GM12873 (cell line): ENCODE data around the gene ATP9A.

Source experiments
- TF ChIP-seq, protein P1 (sequence below): IDR thresholded peaks from 2 replicates; pipeline ENCODE4 v1.5.1; 2012; ENCODE audit warnings: low read depth, mild to moderate bottlenecking, moderate library complexity, low read length, control low read depth; ENCODE audit not compliant: insufficient read depth; ENCODE audit errors: missing control alignments

Gene ATP9A

GRCh38 chr20:51602131-51602530, 166.1 kb downstream of the ATP9A start:
- TF ChIP-seq, protein P1, sequence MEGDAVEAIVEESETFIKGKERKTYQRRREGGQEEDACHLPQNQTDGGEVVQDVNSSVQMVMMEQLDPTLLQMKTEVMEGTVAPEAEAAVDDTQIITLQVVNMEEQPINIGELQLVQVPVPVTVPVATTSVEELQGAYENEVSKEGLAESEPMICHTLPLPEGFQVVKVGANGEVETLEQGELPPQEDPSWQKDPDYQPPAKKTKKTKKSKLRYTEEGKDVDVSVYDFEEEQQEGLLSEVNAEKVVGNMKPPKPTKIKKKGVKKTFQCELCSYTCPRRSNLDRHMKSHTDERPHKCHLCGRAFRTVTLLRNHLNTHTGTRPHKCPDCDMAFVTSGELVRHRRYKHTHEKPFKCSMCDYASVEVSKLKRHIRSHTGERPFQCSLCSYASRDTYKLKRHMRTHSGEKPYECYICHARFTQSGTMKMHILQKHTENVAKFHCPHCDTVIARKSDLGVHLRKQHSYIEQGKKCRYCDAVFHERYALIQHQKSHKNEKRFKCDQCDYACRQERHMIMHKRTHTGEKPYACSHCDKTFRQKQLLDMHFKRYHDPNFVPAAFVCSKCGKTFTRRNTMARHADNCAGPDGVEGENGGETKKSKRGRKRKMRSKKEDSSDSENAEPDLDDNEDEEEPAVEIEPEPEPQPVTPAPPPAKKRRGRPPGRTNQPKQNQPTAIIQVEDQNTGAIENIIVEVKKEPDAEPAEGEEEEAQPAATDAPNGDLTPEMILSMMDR: no peak

DNA sequence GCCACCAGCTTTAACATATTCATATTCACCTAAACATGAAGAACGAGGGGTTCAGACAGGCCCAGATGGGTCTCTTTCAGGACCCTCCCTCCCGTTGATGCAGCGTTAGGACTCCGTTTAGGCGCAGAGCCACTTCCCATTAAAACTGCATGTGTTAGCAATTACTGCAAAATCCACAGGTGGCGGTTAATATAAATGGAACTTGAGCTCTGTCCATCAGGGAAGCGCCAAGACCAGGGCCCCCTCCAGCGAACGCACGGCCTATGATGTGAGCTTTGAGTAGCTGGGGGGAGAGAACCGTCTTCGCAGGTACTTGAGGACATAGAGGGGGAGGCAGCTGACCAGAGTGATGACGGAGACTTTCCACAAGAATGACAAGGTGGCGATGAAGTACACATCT, 167.2 kb downstream of the ATP9A start:
- TF ChIP-seq, protein P1: no peak

- TF ChIP-seq, protein P1: no peak
These were observed 168.2 kb downstream of the ATP9A start for GRCh38 chr20:51600016-51600420.

GRCh38 chr20:51598556-51598955, 169.6 kb downstream of the ATP9A start:
- TF ChIP-seq, protein P1: no peak

DNA sequence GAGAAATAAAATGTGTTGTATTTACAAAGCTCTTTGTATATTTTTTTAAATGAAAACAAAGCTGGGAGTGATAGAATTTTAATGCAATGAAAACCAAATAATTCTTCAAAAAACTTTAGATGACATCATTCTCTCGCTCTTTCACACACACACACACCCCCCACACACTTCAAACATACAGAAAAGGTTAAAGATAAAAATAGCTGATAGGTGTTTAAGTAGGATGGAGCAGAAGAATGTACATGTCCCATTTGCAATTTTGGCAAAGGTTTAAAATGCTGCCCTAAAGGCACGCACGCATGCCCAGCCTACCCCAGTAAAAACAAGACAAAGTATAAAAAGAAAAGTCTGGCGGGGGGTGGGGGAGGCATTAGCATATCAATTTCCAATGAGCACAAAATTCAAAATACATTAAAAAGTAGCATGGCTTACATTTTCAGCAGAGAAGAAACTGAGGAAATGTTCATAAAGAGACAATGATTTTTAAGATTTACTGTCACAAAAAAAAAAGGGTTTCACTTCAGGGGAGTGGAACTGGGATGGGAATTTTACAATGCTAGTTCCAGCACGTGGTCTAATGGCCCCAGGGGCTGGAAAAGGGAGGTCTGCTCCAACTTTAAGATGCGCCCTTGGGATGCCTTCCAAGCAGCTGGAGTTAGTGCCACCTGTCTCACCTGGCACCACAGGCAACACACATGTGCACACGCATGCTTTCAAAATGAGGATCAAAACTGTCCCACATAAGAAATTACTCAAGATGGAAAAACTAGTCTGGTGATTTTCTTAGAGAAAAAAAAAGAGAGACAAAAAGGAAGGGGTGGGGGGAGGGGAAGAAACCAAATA, 170.6 kb downstream of the ATP9A start:
- TF ChIP-seq, protein P1: no peak

DNA sequence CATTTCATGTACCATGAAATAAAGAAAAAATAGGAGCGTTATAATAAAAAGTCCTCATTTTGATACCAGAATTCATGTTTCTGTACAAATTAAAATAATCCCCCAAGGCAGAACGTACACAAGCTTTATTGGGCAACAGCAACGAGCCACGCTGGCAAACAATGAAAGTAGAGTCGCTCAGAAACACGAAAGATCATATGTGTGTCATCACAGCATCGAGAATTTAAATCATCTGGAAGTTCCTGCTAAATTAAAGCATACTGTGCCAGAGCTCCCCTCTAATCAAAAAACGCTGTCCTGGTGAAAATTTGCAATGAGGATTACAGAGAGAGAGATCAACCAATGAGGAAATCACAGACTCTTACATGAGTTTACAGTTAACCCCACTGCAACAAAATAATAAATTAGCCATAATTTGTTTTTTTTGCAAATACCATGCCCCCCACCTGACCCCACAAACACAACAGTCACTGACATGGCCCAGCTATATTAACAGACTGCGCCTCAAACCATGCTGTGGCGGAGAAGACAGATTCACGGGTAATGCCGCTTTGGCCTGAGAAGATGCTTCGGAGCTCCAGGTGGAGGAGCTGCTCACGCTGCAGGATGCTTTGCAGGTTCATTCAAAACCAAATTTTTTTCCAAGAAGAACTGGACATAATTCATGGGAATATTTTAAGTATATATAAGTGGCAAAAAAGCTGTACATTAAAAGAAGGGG, 171.4 kb downstream of the ATP9A start:
- TF ChIP-seq, protein P1: no peak

GRCh38 chr20:51595744-51596143, 172.4 kb downstream of the ATP9A start:
- TF ChIP-seq, protein P1: no peak
